HEK293T (cell line): Measurements from ENCODE around the gene TBL1X.
"Not testable (repeated sequence)": the region's sequence is repeated elsewhere in the genome, so short reads cannot be mapped to it uniquely, and the experiment has no call there.

ENCODE experiments used
- CTCF ChIA-PET: fragments of 350-600 bp; formaldehyde crosslinking; extraction: SDS; loops from one replicate; lab custom pipeline; 2021; ENCODE audit warnings: antibody characterized with exemption, inconsistent platforms; lab: Yijun Ruan, JAX
- POLR2A ChIA-PET: fragments of 350-600 bp; formaldehyde crosslinking; extraction: SDS; loops from one replicate; lab custom pipeline; 2020; ENCODE audit warnings: antibody characterized with exemption, inconsistent platforms; lab: Yijun Ruan, JAX
- DNase-seq: peaks from one replicate; pipeline ENCODE4 v3.0.0; 2012; ENCODE audit warnings: mixed read lengths; ENCODE audit errors: extremely low spot score
- ARNT ChIP-seq: fragments of 450-650 bp; IDR thresholded peaks from 2 replicates; pipeline ENCODE4 v1.6.1; 2017; ENCODE audit warnings: mild to moderate bottlenecking
- BHLHE40 ChIP-seq: fragments of 450-650 bp; IDR thresholded peaks from 2 replicates; pipeline ENCODE4 v1.6.1; 2016; ENCODE audit warnings: mild to moderate bottlenecking, moderate library complexity, borderline replicate concordance
- CTBP1 ChIP-seq: fragments of 450-650 bp; IDR thresholded peaks from 2 replicates; pipeline ENCODE4 v1.6.1; 2016; ENCODE audit warnings: borderline replicate concordance
- ELF4 ChIP-seq: fragments of 450-650 bp; IDR thresholded peaks from 2 replicates; pipeline ENCODE4 v1.6.1; 2017; ENCODE audit warnings: antibody characterized with exemption
- FOXA1 ChIP-seq: fragments of 450-650 bp; IDR thresholded peaks from 2 replicates; pipeline ENCODE4 v1.6.1; 2016; ENCODE audit warnings: mild to moderate bottlenecking
- FOXK2 ChIP-seq: fragments of 450-650 bp; IDR thresholded peaks from 2 replicates; pipeline ENCODE4 v1.6.1; 2016; ENCODE audit warnings: mild to moderate bottlenecking
- FOXM1 ChIP-seq: fragments of 450-650 bp; IDR thresholded peaks from 2 replicates; pipeline ENCODE4 v1.6.1; 2017; ENCODE audit warnings: mild to moderate bottlenecking, borderline replicate concordance
- HDGF ChIP-seq: fragments of 450-650 bp; IDR thresholded peaks from 2 replicates; pipeline ENCODE4 v1.6.1; 2017; ENCODE audit warnings: antibody characterized with exemption, borderline replicate concordance
- L3MBTL2 ChIP-seq: fragments of 450-650 bp; conservative IDR thresholded peaks from 2 replicates; pipeline ENCODE4 v1.6.1; 2016; ENCODE audit warnings: mild to moderate bottlenecking
- LEF1 ChIP-seq: fragments of 450-650 bp; IDR thresholded peaks from 2 replicates; pipeline ENCODE4 v1.6.1; 2017; ENCODE audit warnings: mild to moderate bottlenecking, borderline replicate concordance
- NFRKB ChIP-seq: fragments of 450-650 bp; IDR thresholded peaks from 2 replicates; pipeline ENCODE4 v1.6.1; 2016; ENCODE audit warnings: mild to moderate bottlenecking, moderate library complexity
- SP1 ChIP-seq: fragments of 450-650 bp; IDR thresholded peaks from 2 replicates; pipeline ENCODE4 v1.6.1; 2017
- SUZ12 ChIP-seq: fragments of 450-650 bp; IDR thresholded peaks from 2 replicates; pipeline ENCODE4 v1.6.1; 2016; ENCODE audit warnings: mild to moderate bottlenecking
- TARDBP ChIP-seq: fragments of 450-650 bp; IDR thresholded peaks from 2 replicates; pipeline ENCODE4 v1.6.1; 2016
- ZNF384 ChIP-seq: fragments of 450-650 bp; IDR thresholded peaks from 2 replicates; pipeline ENCODE4 v1.6.1; 2016
- TF ChIP-seq, protein P1 (sequence below): fragments of 450-650 bp; IDR thresholded peaks from 2 replicates; pipeline ENCODE4 v1.6.1; 2016

The TBL1X gene

DNA sequence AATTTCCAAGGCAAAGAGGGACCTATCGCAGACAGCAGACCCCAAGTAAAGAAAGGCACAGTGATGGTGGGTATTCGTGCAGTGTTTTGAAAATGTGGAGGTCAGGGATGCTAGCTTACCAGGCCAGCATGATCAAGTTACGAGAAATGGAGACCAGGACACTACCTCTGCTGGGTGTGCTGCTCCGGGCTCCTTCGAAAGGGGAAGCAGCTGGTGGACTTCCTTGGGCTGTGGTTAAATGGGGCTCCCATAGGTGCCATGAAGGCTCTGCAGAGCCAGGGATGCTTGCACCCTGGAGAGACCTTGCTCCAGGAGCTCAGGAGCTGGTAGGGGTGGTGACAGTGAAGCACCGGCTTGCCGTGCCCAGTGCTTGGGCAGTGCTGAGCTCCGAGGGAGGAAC lies 68.8 kb downstream of the TBL1X start:
- POLR2A ChIA-PET: no interaction called here
- no peak for DNase-seq
- CTCF ChIA-PET: no interaction called here
- TF ChIP-seq TARDBP: no peak
- TF ChIP-seq CTBP1: no peak
- TF ChIP-seq FOXA1: no peak
- TF ChIP-seq ELF4: no peak
- TF ChIP-seq NFRKB: no peak
- TF ChIP-seq FOXK2: no peak
- no peak for TF ChIP-seq HDGF
- TF ChIP-seq LEF1: no peak
- TF ChIP-seq, protein P1, sequence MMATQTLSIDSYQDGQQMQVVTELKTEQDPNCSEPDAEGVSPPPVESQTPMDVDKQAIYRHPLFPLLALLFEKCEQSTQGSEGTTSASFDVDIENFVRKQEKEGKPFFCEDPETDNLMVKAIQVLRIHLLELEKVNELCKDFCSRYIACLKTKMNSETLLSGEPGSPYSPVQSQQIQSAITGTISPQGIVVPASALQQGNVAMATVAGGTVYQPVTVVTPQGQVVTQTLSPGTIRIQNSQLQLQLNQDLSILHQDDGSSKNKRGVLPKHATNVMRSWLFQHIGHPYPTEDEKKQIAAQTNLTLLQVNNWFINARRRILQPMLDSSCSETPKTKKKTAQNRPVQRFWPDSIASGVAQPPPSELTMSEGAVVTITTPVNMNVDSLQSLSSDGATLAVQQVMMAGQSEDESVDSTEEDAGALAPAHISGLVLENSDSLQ: no peak
- no peak for TF ChIP-seq BHLHE40
- no peak for TF ChIP-seq ZNF384
- no peak for TF ChIP-seq FOXM1
- no peak for TF ChIP-seq SUZ12
- no peak for TF ChIP-seq L3MBTL2
- TF ChIP-seq ARNT: no peak
- TF ChIP-seq SP1: no peak

- TF ChIP-seq CTBP1 (no peak), FOXK2 (no peak), ARNT (no peak), ZNF384 (no peak), BHLHE40 (no peak), FOXA1 (no peak), HDGF (no peak), SP1 (no peak), FOXM1 (no peak), TARDBP (no peak), ELF4 (no peak), NFRKB (no peak), L3MBTL2 (no peak), LEF1 (no peak), SUZ12 (no peak)
- TF ChIP-seq, protein P1: no peak
- CTCF ChIA-PET: no interaction called here
- POLR2A ChIA-PET: no interaction called here
- DNase-seq: no peak
These were observed 69.8 kb downstream of the TBL1X start for GRCh38 chrX:9534686-9535085.

DNA sequence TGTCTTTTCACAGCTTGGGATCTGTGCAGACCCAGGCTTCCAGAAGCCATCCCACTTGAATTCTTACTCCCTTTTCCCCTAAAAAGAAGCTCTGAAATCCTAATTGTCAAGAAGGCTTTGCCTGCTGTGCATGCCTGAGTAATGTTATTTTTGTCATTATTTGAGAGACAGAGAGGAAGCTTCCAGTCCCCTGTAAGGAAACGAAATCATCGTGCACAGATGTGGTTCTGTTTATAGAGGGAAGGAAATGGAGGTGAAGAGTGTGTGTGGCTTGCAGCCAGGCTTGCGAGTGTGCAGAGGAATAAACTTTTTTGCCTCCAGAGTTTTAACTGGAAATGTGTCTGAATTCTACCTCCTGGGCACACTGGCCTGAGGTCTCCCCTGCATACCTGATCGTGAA lies 70.2 kb downstream of the TBL1X start:
- DNase-seq: no peak
- POLR2A ChIA-PET: no interaction called here
- TF ChIP-seq TARDBP: no peak
- TF ChIP-seq FOXA1: no peak
- TF ChIP-seq NFRKB: no peak
- no peak for TF ChIP-seq SUZ12
- no peak for TF ChIP-seq HDGF
- no peak for TF ChIP-seq CTBP1
- TF ChIP-seq BHLHE40: no peak
- no peak for TF ChIP-seq L3MBTL2
- no peak for TF ChIP-seq FOXK2
- no peak for TF ChIP-seq ZNF384
- no peak for TF ChIP-seq ELF4
- TF ChIP-seq FOXM1: no peak
- no peak for TF ChIP-seq ARNT
- TF ChIP-seq LEF1: no peak
- no peak for TF ChIP-seq SP1
- CTCF ChIA-PET: no interaction called here

- CTCF ChIA-PET, DNase-seq, POLR2A ChIA-PET: not testable (repeated sequence)
These were observed 71.3 kb downstream of the TBL1X start for GRCh38 chrX:9536156-9536555.

DNA sequence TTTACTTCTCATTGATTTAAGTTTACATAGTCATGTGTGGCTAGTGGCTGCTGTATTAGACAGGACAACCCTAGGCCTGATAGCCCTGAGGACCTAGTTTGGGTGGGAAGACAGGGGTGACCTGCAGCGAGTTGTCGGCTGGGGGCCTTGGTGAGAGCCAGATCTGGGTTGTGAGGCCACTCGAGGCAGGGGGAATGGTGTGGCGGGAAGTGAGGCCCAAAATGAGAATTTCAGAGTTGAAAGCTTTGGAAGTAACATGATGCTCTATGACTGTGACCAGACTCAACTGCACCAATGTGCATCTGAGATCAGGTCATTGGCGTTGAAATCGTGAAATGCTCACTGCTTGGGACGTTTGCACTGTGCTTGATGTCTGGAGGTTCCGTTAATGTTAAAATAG lies 72.9 kb downstream of the TBL1X start:
- CTCF ChIA-PET: no interaction called here
- DNase-seq: no peak
- POLR2A ChIA-PET: no interaction called here
- TF ChIP-seq SUZ12 (no peak), FOXA1 (no peak), FOXM1 (no peak), HDGF (no peak), SP1 (no peak), TARDBP (no peak), ARNT (no peak), LEF1 (no peak), BHLHE40 (no peak), NFRKB (no peak), ZNF384 (no peak), L3MBTL2 (no peak), FOXK2 (no peak), ELF4 (no peak), CTBP1 (no peak)
- TF ChIP-seq, protein P1: no peak

GRCh38 chrX:9538544-9539045 lies 73.7 kb downstream of the TBL1X start:
- ChIA-PET CTCF (no interaction called here), POLR2A (no interaction called here)
- DNase-seq: no peak
- TF ChIP-seq CTBP1: no peak
- no peak for TF ChIP-seq SP1
- TF ChIP-seq L3MBTL2: no peak
- TF ChIP-seq ELF4: no peak
- TF ChIP-seq ARNT: no peak
- TF ChIP-seq BHLHE40: no peak
- TF ChIP-seq FOXM1: no peak
- no peak for TF ChIP-seq SUZ12
- no peak for TF ChIP-seq NFRKB
- no peak for TF ChIP-seq FOXA1
- no peak for TF ChIP-seq LEF1
- TF ChIP-seq ZNF384: no peak
- no peak for TF ChIP-seq FOXK2
- TF ChIP-seq TARDBP: no peak
- TF ChIP-seq HDGF: no peak
- TF ChIP-seq, protein P1: no peak
